ENCODE results near the gene KIAA1217.
"Not testable (repeated sequence)": the region's sequence is repeated elsewhere in the genome, so short reads cannot be mapped to it uniquely, and the experiment has no call there.

The KIAA1217 gene

DNA sequence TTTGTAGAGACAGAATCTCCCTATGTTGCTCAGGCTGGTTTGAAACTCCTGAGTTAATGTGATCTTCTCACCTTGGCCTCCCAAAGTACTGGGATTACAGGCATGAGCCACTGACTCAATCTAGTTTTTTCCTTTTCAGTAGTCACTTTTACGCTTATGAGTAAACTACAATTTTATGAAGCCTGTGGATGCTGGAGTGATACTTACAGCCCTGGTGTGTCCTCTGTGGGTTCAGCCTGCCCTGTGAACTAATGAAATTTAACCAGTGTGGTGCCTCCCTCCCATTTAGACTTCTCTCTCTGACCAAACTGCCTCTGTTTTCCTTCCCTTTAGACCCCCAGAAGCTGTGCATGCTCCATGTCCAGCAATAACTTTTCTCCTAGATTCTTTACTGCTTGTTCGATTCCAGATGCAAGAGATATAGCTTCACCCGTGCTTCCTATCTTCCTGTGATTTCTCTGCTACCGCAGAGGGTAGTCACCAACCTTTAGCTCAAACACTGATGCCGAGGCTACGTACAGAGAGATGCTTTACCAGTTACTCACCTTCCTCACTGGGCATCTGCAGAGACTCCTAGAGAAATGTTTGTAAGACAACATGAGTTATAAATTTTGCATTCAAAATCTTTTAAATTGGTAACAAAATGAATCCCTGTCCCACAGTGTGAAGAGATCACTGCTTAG lies 90.8 kb downstream of the KIAA1217 start:
- no peak for DNase-seq

DNA sequence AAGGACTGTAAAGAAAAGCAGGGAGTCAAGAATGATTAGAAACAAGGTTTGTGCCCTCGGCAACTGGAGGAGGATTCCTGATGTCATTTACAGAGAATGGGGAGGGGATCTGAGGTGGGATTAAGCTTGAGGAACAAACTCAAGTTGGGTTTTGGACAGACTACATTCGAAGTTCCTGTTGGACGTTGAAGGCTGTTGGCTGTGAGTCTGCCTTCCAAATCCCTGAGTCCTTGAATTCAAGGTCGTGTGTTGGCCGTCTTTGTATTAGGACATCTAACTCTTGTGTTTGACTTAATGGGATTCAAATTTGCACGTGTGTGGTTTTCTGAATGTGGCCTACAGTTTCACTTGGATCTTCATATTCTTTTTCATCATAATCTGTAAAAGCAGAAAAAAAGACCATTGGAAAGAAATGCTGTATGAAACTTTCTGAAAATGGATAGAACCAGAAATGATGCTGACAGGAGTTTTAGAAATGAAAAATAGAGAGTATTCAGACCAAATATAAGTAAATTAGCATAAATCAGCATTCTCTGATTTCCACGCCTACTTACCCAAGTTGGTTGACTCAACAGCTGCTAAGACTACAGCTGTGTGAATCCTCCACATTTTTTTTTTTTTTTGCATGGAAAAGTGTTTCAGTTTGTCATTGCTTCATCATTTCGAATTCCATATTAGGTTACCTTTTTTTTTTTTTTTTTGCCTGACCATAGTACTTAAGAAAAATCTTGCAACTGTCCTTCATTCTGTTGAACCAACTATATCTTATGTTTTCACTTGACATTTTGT lies 94.8 kb downstream of the KIAA1217 start:
- no peak for DNase-seq

GRCh38 chr10:24305551-24306506 lies 96.9 kb downstream of the KIAA1217 start:
- DNase-seq = no peak

GRCh38 chr10:24306507-24306875 lies 97.6 kb downstream of the KIAA1217 start:
- no peak for DNase-seq

GRCh38 chr10:24307116-24307515 lies 98.2 kb downstream of the KIAA1217 start:
- DNase-seq = no peak

DNA sequence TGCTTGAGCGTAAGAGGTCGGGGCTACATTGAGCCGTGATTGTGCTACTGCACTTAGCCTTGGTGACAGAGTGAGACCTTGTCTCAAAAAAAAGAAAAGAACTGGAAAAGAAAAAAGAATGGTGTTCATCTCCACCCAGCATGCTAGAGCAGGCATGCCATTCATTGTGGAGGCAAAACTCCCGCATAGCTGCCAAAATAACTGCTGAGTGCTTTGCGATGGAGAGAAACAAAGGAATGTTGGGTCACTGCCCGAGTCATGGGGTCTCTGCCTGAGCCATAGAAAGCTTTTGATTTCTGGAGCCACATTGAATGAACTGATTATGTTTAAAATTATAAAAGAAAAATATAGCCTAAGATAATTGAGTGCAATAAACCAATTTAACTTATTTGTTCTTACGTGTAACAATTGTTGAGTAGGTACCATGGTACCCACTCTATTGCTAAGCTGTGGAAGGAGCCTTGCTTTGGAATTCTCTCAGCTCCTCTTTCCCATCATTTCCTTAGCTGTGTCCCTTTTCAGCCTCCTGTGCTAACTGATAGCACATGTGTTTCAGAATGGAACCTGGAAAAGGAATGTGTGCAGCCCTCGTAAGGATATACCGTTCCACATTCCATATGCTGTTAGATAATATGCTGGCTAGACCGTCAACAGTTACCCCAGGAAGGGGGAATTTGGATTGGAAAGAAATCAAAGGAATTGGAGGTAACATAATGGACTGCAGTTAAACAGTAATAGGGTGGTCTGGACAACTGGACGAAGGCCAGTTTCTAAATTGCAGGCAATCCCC lies 99.0 kb downstream of the KIAA1217 start:
- no peak for DNase-seq

DNA sequence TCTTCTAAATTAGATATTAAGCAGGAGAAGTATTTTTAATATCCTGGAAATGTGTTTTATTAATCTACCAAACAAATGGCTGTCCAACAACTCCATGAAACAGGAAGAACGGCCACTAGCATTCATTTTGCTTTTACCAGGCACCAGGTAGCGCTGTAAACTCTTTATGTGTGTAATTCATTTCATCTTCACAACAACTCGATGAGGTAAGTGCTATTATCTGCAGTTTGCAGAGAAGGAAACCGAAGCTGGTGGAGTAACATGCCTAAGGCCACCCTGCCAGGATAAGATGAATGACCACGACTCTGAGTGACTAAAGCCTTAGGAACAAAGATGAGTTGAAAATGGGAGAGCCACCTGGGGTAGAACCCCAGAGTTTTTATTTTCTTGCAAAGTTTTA lies 101.2 kb downstream of the KIAA1217 start:
- DNase-seq = no peak

DNA sequence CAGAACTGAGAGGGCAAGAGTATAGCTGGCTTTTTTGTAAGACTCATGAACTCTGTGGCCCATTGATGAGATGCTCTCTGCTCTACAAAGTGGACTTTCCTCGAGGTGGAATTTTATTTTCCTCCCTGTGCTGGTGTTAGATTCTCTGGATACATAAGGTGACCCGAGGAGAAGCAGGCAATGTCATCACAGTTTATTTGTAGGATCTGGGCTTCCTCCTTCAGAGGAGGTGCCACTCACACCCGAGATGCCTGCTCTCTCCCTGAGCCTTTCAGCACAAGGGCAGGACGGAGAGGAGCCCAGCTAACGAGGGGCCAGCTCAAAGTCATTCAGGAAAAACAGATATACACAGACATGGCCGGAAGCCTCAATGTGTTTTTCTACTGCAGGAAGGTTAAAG lies 103.0 kb downstream of the KIAA1217 start:
- no peak for DNase-seq

DNA sequence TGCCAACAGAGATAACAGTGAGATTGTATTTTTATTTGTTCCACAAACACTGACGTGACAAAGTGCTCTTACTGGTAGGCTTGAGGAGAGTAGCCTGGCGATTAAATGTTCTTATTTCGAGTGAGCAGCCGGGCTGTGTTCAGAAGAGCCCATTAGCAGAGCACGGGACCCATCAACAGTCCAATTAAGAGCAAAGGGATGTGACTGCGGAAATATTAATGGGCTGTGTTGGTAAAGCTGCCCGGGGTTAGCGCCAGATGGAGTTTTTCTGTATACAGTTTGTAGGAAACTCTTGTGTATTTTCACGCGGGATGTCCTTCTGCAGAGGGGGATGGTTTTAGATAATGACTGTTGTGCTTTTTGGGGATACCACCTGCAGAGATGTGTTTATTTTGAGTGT lies 104.3 kb downstream of the KIAA1217 start:
- peak; percentile 60 for DNase-seq

GRCh38 chr10:24315211-24315610 lies 106.3 kb downstream of the KIAA1217 start:
- DNase-seq = no peak

DNA sequence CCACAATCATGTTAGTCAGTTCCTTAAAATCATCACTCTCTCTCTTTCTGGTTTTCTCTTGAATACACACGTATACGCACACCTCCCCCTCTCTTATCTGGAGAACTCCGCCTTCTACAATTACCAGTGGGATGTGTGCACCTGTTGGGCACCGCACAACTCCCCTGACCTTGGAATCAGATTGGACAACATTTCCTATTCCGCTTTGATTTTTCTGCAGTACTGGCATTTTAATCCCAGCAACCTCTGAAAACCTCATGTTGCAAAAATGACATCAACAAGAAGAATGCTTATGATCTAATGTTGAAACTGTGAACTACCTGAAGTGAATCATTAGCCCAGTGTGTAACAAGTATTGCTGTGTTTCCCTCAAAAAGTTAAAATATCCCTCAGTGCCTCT lies 109.6 kb downstream of the KIAA1217 start:
- no peak for DNase-seq

GRCh38 chr10:24320373-24320772 lies 111.4 kb downstream of the KIAA1217 start:
- DNase-seq = no peak

GRCh38 chr10:24324651-24325050 lies 115.7 kb downstream of the KIAA1217 start:
- no peak for DNase-seq

DNA sequence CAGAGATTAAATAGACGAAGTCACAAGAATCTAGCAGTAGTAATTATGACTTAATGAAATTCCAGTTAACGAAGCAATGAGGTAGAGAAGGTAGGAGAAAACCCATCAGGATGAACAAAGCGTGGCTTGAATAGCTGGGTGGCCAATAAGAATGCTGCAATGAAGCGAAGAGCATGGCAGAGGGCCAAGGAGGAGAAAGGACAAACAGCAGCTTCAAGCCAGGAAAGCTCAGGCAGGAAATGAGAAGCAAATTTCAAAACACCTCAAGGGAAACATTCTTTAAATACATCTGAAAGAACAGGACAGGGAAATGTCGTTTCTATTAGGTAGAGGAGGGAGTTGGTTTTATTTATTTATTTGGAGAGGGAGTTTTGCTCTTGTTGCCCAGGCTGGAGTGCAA lies 122.5 kb downstream of the KIAA1217 start:
- DNase-seq = no peak

DNA sequence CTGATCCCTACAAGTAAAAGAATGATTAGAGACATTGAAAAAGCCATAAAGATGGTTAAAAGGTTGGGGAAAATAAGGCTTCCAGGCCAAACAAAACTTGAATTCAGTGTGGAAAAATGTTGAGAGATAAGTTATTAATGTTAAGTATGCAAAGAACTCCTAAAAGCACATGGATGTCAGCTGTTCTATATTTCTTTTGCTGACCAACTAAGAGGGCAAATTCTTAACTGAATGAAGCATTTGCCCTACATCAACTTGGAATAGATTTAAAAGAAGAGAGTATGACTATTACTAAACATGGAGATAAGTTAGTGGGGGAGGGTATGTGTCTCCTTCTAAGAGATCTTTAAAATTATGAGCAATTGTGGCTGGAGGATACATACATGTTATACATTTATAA lies 124.8 kb downstream of the KIAA1217 start:
- no peak for DNase-seq

- DNase-seq = no peak
These were observed 125.5 kb downstream of the KIAA1217 start for GRCh38 chr10:24334279-24334939.

GRCh38 chr10:24337723-24338122 lies 128.8 kb downstream of the KIAA1217 start:
- DNase-seq = not testable (repeated sequence)

DNA sequence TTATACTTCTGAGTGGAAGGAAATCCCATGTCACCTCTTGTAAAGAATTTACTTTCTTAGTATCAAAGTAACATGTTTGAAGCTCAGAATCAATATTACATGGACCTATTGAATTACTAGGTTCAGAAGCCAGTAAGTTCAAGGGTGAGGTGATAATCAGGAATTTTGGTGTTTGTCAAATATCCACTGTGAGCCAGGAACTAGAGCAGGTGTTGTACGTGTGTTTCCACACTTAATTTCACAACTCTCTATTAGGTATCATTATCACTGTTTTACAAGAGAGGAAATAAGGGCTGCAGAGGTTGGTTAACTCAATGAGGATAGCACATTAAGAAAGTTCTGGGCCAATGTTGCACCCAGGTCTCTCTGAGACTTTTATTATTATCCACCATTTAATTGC lies 130.4 kb downstream of the KIAA1217 start:
- no peak for DNase-seq

DNA sequence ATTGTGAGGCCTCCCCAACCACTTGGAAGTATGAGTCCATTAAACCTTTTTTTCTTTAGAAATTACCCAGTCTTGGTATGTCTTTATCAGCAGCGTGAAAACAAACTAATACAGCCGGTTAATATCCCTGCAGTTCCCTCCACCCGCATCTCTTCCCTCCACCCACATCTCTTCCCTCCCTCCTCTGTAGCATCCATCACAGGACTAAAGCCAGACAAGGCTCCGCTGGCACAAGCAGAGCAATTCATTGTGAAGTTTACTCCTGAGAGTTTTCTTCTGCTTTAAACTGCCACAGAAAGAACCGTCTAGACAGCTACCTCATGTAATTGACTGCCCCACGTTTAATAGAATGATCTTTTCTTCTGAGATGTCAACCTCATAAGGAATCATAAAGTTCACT lies 131.5 kb downstream of the KIAA1217 start:
- no peak for DNase-seq

DNA sequence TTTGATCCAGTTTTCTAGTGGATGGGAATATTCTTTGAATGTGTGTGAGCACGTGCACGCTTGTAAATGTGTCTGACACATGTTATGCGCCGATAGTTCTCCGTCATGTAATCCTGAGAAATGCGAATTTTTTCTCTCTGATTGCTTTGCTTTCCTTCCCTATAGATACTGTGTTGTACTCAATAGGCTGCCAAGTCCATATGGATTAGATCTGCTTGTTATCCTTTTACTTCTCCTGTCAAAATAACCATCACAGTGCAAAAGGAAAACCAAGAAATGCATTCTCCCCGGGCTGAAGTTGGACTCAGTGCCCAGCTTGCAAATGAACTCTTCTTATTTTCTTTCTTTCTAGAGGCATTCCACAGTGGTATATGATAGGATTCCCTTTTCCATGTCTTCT lies 131.9 kb downstream of the KIAA1217 start:
- DNase-seq = no peak

- DNase-seq = no peak
These were observed 132.4 kb downstream of the KIAA1217 start for GRCh38 chr10:24341371-24341770.

GRCh38 chr10:24341897-24342296 lies 133.0 kb downstream of the KIAA1217 start:
- DNase-seq = no peak
